HEK293T (cell line): Measurements from ENCODE around the gene RNU6-1.

Source experiments
- CTCF ChIA-PET: fragments of 350-600 bp; formaldehyde crosslinking; extraction: SDS; loops from one replicate; lab custom pipeline; 2021; ENCODE audit warnings: antibody characterized with exemption, inconsistent platforms; lab: Yijun Ruan, JAX
- POLR2A ChIA-PET: fragments of 350-600 bp; formaldehyde crosslinking; extraction: SDS; loops from one replicate; lab custom pipeline; 2020; ENCODE audit warnings: antibody characterized with exemption, inconsistent platforms; lab: Yijun Ruan, JAX
- DNase-seq: peaks from one replicate; pipeline ENCODE4 v3.0.0; 2012; ENCODE audit warnings: mixed read lengths; ENCODE audit errors: extremely low spot score
- ARNT ChIP-seq: fragments of 450-650 bp; IDR thresholded peaks from 2 replicates; pipeline ENCODE4 v1.6.1; 2017; ENCODE audit warnings: mild to moderate bottlenecking
- BHLHE40 ChIP-seq: fragments of 450-650 bp; IDR thresholded peaks from 2 replicates; pipeline ENCODE4 v1.6.1; 2016; ENCODE audit warnings: mild to moderate bottlenecking, moderate library complexity, borderline replicate concordance
- CTBP1 ChIP-seq: fragments of 450-650 bp; IDR thresholded peaks from 2 replicates; pipeline ENCODE4 v1.6.1; 2016; ENCODE audit warnings: borderline replicate concordance
- ELF4 ChIP-seq: fragments of 450-650 bp; IDR thresholded peaks from 2 replicates; pipeline ENCODE4 v1.6.1; 2017; ENCODE audit warnings: antibody characterized with exemption
- FOXA1 ChIP-seq: fragments of 450-650 bp; IDR thresholded peaks from 2 replicates; pipeline ENCODE4 v1.6.1; 2016; ENCODE audit warnings: mild to moderate bottlenecking
- FOXK2 ChIP-seq: fragments of 450-650 bp; IDR thresholded peaks from 2 replicates; pipeline ENCODE4 v1.6.1; 2016; ENCODE audit warnings: mild to moderate bottlenecking
- FOXM1 ChIP-seq: fragments of 450-650 bp; IDR thresholded peaks from 2 replicates; pipeline ENCODE4 v1.6.1; 2017; ENCODE audit warnings: mild to moderate bottlenecking, borderline replicate concordance
- HDGF ChIP-seq: fragments of 450-650 bp; IDR thresholded peaks from 2 replicates; pipeline ENCODE4 v1.6.1; 2017; ENCODE audit warnings: antibody characterized with exemption, borderline replicate concordance
- L3MBTL2 ChIP-seq: fragments of 450-650 bp; conservative IDR thresholded peaks from 2 replicates; pipeline ENCODE4 v1.6.1; 2016; ENCODE audit warnings: mild to moderate bottlenecking
- LEF1 ChIP-seq: fragments of 450-650 bp; IDR thresholded peaks from 2 replicates; pipeline ENCODE4 v1.6.1; 2017; ENCODE audit warnings: mild to moderate bottlenecking, borderline replicate concordance
- NFRKB ChIP-seq: fragments of 450-650 bp; IDR thresholded peaks from 2 replicates; pipeline ENCODE4 v1.6.1; 2016; ENCODE audit warnings: mild to moderate bottlenecking, moderate library complexity
- SP1 ChIP-seq: fragments of 450-650 bp; IDR thresholded peaks from 2 replicates; pipeline ENCODE4 v1.6.1; 2017
- SUZ12 ChIP-seq: fragments of 450-650 bp; IDR thresholded peaks from 2 replicates; pipeline ENCODE4 v1.6.1; 2016; ENCODE audit warnings: mild to moderate bottlenecking
- TARDBP ChIP-seq: fragments of 450-650 bp; IDR thresholded peaks from 2 replicates; pipeline ENCODE4 v1.6.1; 2016
- ZNF384 ChIP-seq: fragments of 450-650 bp; IDR thresholded peaks from 2 replicates; pipeline ENCODE4 v1.6.1; 2016
- TF ChIP-seq, protein P1 (sequence below): fragments of 450-650 bp; IDR thresholded peaks from 2 replicates; pipeline ENCODE4 v1.6.1; 2016

Gene RNU6-1

DNA sequence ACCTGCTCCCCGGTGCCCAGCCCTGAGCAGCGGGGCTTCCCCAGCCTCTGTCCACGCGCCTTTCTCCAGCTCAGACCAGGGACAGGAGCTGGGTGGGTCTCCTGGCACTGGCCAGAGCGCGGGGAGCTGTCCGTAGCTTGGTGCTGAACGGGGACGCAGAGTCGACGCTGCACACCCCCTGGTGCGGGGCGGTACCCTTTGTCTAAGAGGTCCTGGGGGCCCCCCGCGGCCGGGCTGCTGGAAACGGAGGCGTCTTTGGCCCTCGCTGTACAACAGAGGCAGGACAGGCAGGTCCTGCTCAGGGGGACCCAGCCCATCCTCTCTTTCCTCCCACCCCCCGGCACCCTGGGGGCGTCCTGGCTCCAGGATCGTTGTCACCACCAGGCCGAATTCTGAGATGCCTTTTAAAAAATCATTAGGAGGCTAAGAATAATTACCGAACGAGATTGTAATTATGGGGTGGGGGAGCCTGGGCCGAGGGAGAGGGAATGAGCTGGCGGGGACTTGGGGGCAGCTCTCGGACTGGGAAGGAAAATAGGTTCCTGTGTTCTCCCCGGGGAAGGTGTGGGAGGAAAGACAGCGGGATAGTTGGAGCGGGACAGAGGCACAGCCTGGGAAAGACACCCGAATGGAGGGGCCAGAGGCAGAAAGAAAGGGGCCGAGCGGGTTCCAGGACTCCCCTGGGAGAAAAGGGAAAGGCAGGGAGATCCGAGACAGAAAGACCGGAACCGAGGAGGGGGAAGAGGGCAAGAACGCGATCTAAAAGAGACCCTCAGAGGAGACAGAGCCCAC, 18.7 kb downstream of the RNU6-1 start:
- POLR2A ChIA-PET: no interaction called here
- CTCF ChIA-PET: no interaction called here
- no peak for DNase-seq
- TF ChIP-seq LEF1 (no peak), BHLHE40 (no peak), ARNT (no peak), SP1 (no peak), SUZ12 (no peak), FOXM1 (no peak), ELF4 (no peak), L3MBTL2 (no peak), NFRKB (no peak), TARDBP (no peak), FOXK2 (no peak), CTBP1 (no peak), HDGF (no peak), ZNF384 (no peak), FOXA1 (no peak)
- TF ChIP-seq, protein P1, sequence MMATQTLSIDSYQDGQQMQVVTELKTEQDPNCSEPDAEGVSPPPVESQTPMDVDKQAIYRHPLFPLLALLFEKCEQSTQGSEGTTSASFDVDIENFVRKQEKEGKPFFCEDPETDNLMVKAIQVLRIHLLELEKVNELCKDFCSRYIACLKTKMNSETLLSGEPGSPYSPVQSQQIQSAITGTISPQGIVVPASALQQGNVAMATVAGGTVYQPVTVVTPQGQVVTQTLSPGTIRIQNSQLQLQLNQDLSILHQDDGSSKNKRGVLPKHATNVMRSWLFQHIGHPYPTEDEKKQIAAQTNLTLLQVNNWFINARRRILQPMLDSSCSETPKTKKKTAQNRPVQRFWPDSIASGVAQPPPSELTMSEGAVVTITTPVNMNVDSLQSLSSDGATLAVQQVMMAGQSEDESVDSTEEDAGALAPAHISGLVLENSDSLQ: no peak

- DNase-seq: no peak
- POLR2A ChIA-PET: no interaction called here
- CTCF ChIA-PET: no interaction called here
- no peak for TF ChIP-seq HDGF
- no peak for TF ChIP-seq ELF4
- no peak for TF ChIP-seq TARDBP
- no peak for TF ChIP-seq BHLHE40
- TF ChIP-seq ARNT: no peak
These were observed 19.5 kb downstream of the RNU6-1 start for GRCh38 chr15:67820122-67820991.

DNA sequence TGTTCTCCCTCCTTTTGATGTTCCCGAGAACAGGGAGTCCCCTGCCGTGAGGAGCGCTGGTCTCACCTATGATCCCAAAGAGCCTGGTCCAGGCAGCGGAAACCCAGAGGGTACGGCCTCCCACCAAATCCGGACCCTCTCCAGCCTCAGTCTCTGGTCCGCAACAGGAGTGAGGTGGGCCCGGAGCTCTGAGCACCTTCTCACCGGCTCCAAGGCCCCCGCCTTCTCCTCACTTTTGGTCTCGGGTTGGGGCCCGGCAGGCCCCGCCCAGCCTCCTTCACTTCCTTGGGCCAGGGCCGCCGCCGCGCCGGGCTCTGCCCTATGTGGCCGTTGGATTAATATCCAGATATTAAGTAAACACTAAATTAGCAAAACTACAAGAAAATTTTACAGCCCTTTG, 20.2 kb downstream of the RNU6-1 start:
- DNase-seq: no peak
- ChIA-PET CTCF (no interaction called here), POLR2A (no interaction called here)
- TF ChIP-seq SP1 (no peak), ARNT (no peak), FOXA1 (no peak), NFRKB (no peak), CTBP1 (no peak), ELF4 (no peak), BHLHE40 (no peak), TARDBP (no peak), FOXM1 (no peak)

GRCh38 chr15:67818464-67818863, 21.4 kb downstream of the RNU6-1 start:
- no peak for TF ChIP-seq LEF1
- TF ChIP-seq CTBP1: no peak
- TF ChIP-seq ZNF384: no peak
- no peak for TF ChIP-seq FOXK2
- no peak for TF ChIP-seq SP1
- no peak for TF ChIP-seq BHLHE40
- no peak for DNase-seq
- ChIA-PET CTCF (no interaction called here), POLR2A (no interaction called here)

GRCh38 chr15:67816668-67817067, 23.2 kb downstream of the RNU6-1 start:
- TF ChIP-seq L3MBTL2 (no peak), TARDBP (no peak), SP1 (no peak), LEF1 (no peak), NFRKB (no peak), FOXM1 (no peak), ZNF384 (no peak), ARNT (no peak), FOXK2 (no peak), FOXA1 (no peak), ELF4 (no peak), HDGF (no peak), BHLHE40 (no peak), SUZ12 (no peak), CTBP1 (no peak)
- TF ChIP-seq, protein P1: no peak
- ChIA-PET CTCF (no interaction called here), POLR2A (no interaction called here)
- DNase-seq: no peak

DNA sequence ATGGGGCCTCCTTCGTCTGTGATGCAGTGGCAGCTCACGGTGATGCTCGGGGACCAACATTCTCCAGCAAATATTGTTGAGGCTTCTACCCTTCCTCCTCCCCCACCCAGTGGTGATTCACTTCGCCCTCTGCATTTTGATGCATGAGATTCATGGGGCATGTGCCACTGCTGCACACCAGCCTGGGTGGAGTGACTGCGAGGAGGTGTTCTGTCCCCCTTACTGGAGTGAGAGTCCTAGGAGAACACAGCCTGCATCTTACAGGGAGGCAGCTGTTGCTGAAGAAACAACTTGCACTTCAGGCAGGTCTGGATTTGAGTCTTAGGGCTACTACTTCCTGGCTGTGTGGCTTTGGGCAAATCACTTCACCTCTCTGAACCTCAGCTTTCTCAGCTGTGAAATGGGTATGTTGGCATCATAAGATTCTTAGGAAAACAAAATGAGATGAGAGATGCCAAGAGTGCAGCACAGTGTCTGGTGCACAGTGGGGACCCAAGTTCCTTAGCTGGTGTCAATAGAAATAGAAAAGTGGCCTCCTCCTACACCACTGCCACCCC, 24.7 kb downstream of the RNU6-1 start:
- TF ChIP-seq ZNF384 (no peak), NFRKB (no peak), FOXK2 (no peak), SUZ12 (no peak)
- CTCF ChIA-PET: no interaction called here
- POLR2A ChIA-PET: no interaction called here
- no peak for DNase-seq
